BLaER1 treated with 17β-estradiol and CSF1 and Interleukin-3, amounts not matched to agents 10 nM and 100 nM (cell line): ENCODE measurements around the gene PALM3.
"Not testable (repeated sequence)": the region's sequence is repeated elsewhere in the genome, so short reads cannot be mapped to it uniquely, and the experiment has no call there.

Source experiments
- H3K27ac ChIP-seq, 11 experiments: shearing (Covaris generic); formaldehyde crosslinking; 2 replicates each; pipeline ENCODE4 v1.8.1; 2022
- H3K27me3 ChIP-seq, 11 experiments: shearing (Covaris generic); formaldehyde crosslinking; 2 replicates each; pipeline ENCODE4 v1.8.1; 2022
- H3K36me3 ChIP-seq, 11 experiments: shearing (Covaris generic); formaldehyde crosslinking; 2 replicates each; pipeline ENCODE4 v1.8.1; 2022
- H3K4me1 ChIP-seq, 10 experiments: shearing (Covaris generic); formaldehyde crosslinking; 2 replicates each; pipeline ENCODE4 v1.8.1; 2022
- H3K4me2 ChIP-seq, 11 experiments: shearing (Covaris generic); formaldehyde crosslinking; 2 replicates each; pipeline ENCODE4 v1.8.1; 2022
- H3K4me3 ChIP-seq, 10 experiments: shearing (Covaris generic); formaldehyde crosslinking; 2 replicates each; pipeline ENCODE4 v1.8.1; 2022
- H3K9ac ChIP-seq, 11 experiments: shearing (Covaris generic); formaldehyde crosslinking; 2 replicates each; pipeline ENCODE4 v1.8.1; 2022
- H3K9me3 ChIP-seq, 11 experiments: shearing (Covaris generic); formaldehyde crosslinking; replicated peaks in 1 of 11; 2 replicates each; pipeline ENCODE4 v1.8.1; 2022
- H4K20me1 ChIP-seq, 11 experiments: shearing (Covaris generic); formaldehyde crosslinking; 2 replicates each; pipeline ENCODE4 v1.8.1; 2022
- Cebpa-rat ChIP-seq, 11 experiments: shearing (Covaris generic); IDR thresholded peaks; 2 replicates each; pipeline ENCODE4 v1.8.1; 2022

Gene PALM3

GRCh38 chr19:14023404-14024235 is 38.3 kb downstream of the PALM3 start:
- Histone ChIP-seq H3K9ac (peak overlapping the region in 5 of 11 experiments; percentile 14 to 38 (median 28); a peak in 5 of 22 replicates), H3K4me2 (peak overlapping the region in 9 of 11 experiments; percentile 11 to 66 (median 54); a peak in 14 of 22 replicates), H3K4me3 (no peak overlapping the region), H4K20me1 (no peaks in the 10 kb centered on the region), H3K36me3 (no peaks in the 10 kb centered on the region), H3K4me1 (peaks cover 24 to 66% (median 32%) of the 10 kb centered on the region in 10 experiments), H3K9me3 (no peaks in the 10 kb centered on the region), H3K27ac (peak overlapping the region in 10 of 11 experiments; percentile 13 to 70 (median 53); a peak in 17 of 22 replicates), H3K27me3 (no peaks in the 10 kb centered on the region)
- TF ChIP-seq Cebpa-rat (IDR thresholded peaks at IDR 0.05), result no peak

- H3K4me1 ChIP-seq, result peaks cover 27 to 71% (median 40%) of the 10 kb centered on the region in 10 experiments
- H3K4me3 ChIP-seq, result no peak overlapping the region
- H3K9ac ChIP-seq, result no peak overlapping the region
- no peak overlapping the region for H3K4me2 ChIP-seq
- no peak overlapping the region for H3K27ac ChIP-seq
- H3K9me3 ChIP-seq, result no peaks in the 10 kb centered on the region
- no peaks in the 10 kb centered on the region for H3K36me3 ChIP-seq
- no peaks in the 10 kb centered on the region for H4K20me1 ChIP-seq
- TF ChIP-seq Cebpa-rat (IDR thresholded peaks at IDR 0.05), result no peak
- no peaks in the 10 kb centered on the region for H3K27me3 ChIP-seq
Measured at GRCh38 chr19:14022469-14022868, 39.4 kb downstream of the PALM3 start.

GRCh38 chr19:14021474-14021873 is 40.4 kb downstream of the PALM3 start:
- Histone ChIP-seq H3K4me2 (peak overlapping the region in 2 of 11 experiments; percentile 17 to 40; a peak in 1 of 22 replicates), H3K9ac (peak overlapping the region in 1 of 11 experiments; percentile 16; a peak in 1 of 22 replicates), H3K27me3 (no peaks in the 10 kb centered on the region), H3K36me3 (no peaks in the 10 kb centered on the region), H3K4me3 (no peak overlapping the region), H3K27ac (no peak overlapping the region), H3K4me1 (peaks cover 32 to 72% (median 45%) of the 10 kb centered on the region in 10 experiments), H3K9me3 (no peaks in the 10 kb centered on the region), H4K20me1 (no peaks in the 10 kb centered on the region)
- TF ChIP-seq Cebpa-rat (IDR thresholded peaks at IDR 0.05), result no peak

- not testable (repeated sequence) for H3K4me3 ChIP-seq, H3K9me3 ChIP-seq, H3K9ac ChIP-seq, H3K27me3 ChIP-seq, H4K20me1 ChIP-seq, H3K36me3 ChIP-seq, H3K27ac ChIP-seq
- peak overlapping the region in 2 of 11 experiments; percentile 39 to 40; a peak in 1 of 22 replicates for H3K4me2 ChIP-seq
- peaks cover 41 to 70% (median 50%) of the 10 kb centered on the region in 10 experiments for H3K4me1 ChIP-seq
Measured at GRCh38 chr19:14019739-14020138, 42.1 kb downstream of the PALM3 start.

GRCh38 chr19:14019100-14019499 is 42.8 kb downstream of the PALM3 start:
- no peaks in the 10 kb centered on the region for H3K36me3 ChIP-seq
- H3K27me3 ChIP-seq, result no peaks in the 10 kb centered on the region
- TF ChIP-seq Cebpa-rat (IDR thresholded peaks at IDR 0.05), result no peak
- H3K4me2 ChIP-seq, result peak overlapping the region; percentile 51 to 87 (median 71)
- no peaks in the 10 kb centered on the region for H4K20me1 ChIP-seq
- H3K4me1 ChIP-seq, result peaks cover 47 to 68% (median 56%) of the 10 kb centered on the region in 10 experiments
- 0 out of 20 replicates have a peak overlapping the region, but pooled peaks of 1 of the 10 experiments have one; percentile 26 for H3K4me3 ChIP-seq
- H3K9ac ChIP-seq, result peak overlapping the region in 4 of 11 experiments; percentile 3 to 40 (median 28); a peak in 3 of 22 replicates
- no peaks in the 10 kb centered on the region for H3K9me3 ChIP-seq
- peak overlapping the region in 6 of 11 experiments; percentile 9 to 56 (median 32); a peak in 8 of 22 replicates for H3K27ac ChIP-seq

- Histone ChIP-seq H3K4me3 (no peak overlapping the region; a peak in 1 of 20 replicates), H4K20me1 (no peaks in the 10 kb centered on the region), H3K4me2 (peak overlapping the region; percentile 57 to 74 (median 71)), H3K9me3 (no peaks in the 10 kb centered on the region), H3K27ac (peak overlapping the region in 2 of 11 experiments; percentile 13 to 38; a peak in 1 of 22 replicates), H3K4me1 (peaks cover 42 to 52% (median 48%) of the 10 kb centered on the region in 10 experiments), H3K27me3 (no peaks in the 10 kb centered on the region), H3K36me3 (no peaks in the 10 kb centered on the region), H3K9ac (peak overlapping the region in 4 of 11 experiments; percentile 6 to 54 (median 16); a peak in 5 of 22 replicates)
- TF ChIP-seq Cebpa-rat (IDR thresholded peaks at IDR 0.05), result no peak
Measured at GRCh38 chr19:14015524-14016035, 46.3 kb downstream of the PALM3 start.

GRCh38 chr19:14012378-14012915 is 49.4 kb downstream of the PALM3 start:
- Histone ChIP-seq H3K4me1 (peaks cover 23 to 37% (median 31%) of the 10 kb centered on the region in 10 experiments), H3K36me3 (no peaks in the 10 kb centered on the region), H3K27me3 (no peaks in the 10 kb centered on the region), H3K9ac (no peak overlapping the region), H3K27ac (no peak overlapping the region), H3K9me3 (no peaks in the 10 kb centered on the region), H3K4me3 (no peak overlapping the region), H3K4me2 (no peak overlapping the region), H4K20me1 (no peaks in the 10 kb centered on the region)
- no peak for TF ChIP-seq Cebpa-rat (IDR thresholded peaks at IDR 0.05)

GRCh38 chr19:14006766-14007562 is 54.9 kb downstream of the PALM3 start:
- H3K9me3 ChIP-seq, result no peaks in the 10 kb centered on the region
- peak overlapping the region; percentile 89 to 99 (median 93) for H3K9ac ChIP-seq
- peak overlapping the region; percentile 87 to 99 (median 92) for H3K27ac ChIP-seq
- TF ChIP-seq Cebpa-rat (IDR thresholded peaks at IDR 0.05), result no peak
- H4K20me1 ChIP-seq, result no peaks in the 10 kb centered on the region
- no peaks in the 10 kb centered on the region for H3K36me3 ChIP-seq
- H3K27me3 ChIP-seq, result no peaks in the 10 kb centered on the region
- peak overlapping the region; percentile 80 to 97 (median 89) for H3K4me2 ChIP-seq
- H3K4me1 ChIP-seq, result peaks cover 28 to 50% (median 46%) of the 10 kb centered on the region in 10 experiments
- H3K4me3 ChIP-seq, result peak overlapping the region; percentile 58 to 93 (median 78)
